ENCODE results near the gene BCL2L1. TPM values are rescaled to one million over a fixed set of nuclear protein-coding genes. Genes with fewer than 3 reads are reported as not detected.

BCL2L1 gene
- total RNA-seq, 1 donor from 2014 or later = 141 TPM

GRCh38 chr20:31615416-31615815, 107.3 kb downstream of the BCL2L1 start:
- intact Hi-C loops (cut with micrococcal nuclease) = no loop called here

Other genes with a start within 250 kb of the BCL2L1 start
- not detected in 2 replicates for gene DEFB124, start 247.7 kb downstream of the BCL2L1 start, total RNA-seq
- gene REM1, start 247.6 kb downstream of the BCL2L1 start, total RNA-seq = not detected in 2 replicates
- 203 and 223 TPM in 2 replicates for gene HM13, start 208.4 kb downstream of the BCL2L1 start, total RNA-seq
- gene ID1, start 117.6 kb downstream of the BCL2L1 start, total RNA-seq = 0.64 and 0.80 TPM in 2 replicates
- not detected in 2 replicates for gene COX4I2, start 85.0 kb downstream of the BCL2L1 start, total RNA-seq
- 79.9 and 84.3 TPM in 2 replicates for gene TPX2, start 16.4 kb upstream of the BCL2L1 start, total RNA-seq
- gene MYLK2, start 96.5 kb upstream of the BCL2L1 start, total RNA-seq = 0.59 and 0.64 TPM in 2 replicates
- not detected in 2 replicates for gene FOXS1, start 122.7 kb upstream of the BCL2L1 start, total RNA-seq
- not detected in 2 replicates for gene DUSP15, start 147.7 kb upstream of the BCL2L1 start, total RNA-seq
- not detected in 2 replicates for gene TTLL9, start 147.8 kb upstream of the BCL2L1 start, total RNA-seq
- 12.7 and 13.0 TPM in 2 replicates for gene PDRG1, start 229.2 kb upstream of the BCL2L1 start, total RNA-seq
- not detected in 2 replicates for gene XKR7, start 245.3 kb upstream of the BCL2L1 start, total RNA-seq

Data from T-helper 1 cell treated with Interleukin-12 subunit alpha and Interleukin-12 subunit beta and Interleukin-4 antibody, amounts not matched to agents 30 ng/mL and 1 ng/mL, for 36 hours (primary cell).